Measurements from ENCODE around the gene LRBA.

LRBA gene

GRCh38 chr4:150888217-150888616 is 126.9 kb downstream of the LRBA start:
- no peak for DNase-seq (ENCODE audit: low read depth)
- TF ChIP-seq CTCF (conservative IDR thresholded peaks at IDR 0.05; ENCODE audit: low read depth, low read length): no peak
- no peak overlapping the region for H3K4me3 ChIP-seq (ENCODE audit: low read length)

GRCh38 chr4:150886597-150886996 is 128.5 kb downstream of the LRBA start:
- no peak for DNase-seq (ENCODE audit: low read depth)
- H3K4me3 ChIP-seq (ENCODE audit: low read length): no peak overlapping the region
- TF ChIP-seq CTCF (conservative IDR thresholded peaks at IDR 0.05; ENCODE audit: low read depth, low read length): no peak

DNA sequence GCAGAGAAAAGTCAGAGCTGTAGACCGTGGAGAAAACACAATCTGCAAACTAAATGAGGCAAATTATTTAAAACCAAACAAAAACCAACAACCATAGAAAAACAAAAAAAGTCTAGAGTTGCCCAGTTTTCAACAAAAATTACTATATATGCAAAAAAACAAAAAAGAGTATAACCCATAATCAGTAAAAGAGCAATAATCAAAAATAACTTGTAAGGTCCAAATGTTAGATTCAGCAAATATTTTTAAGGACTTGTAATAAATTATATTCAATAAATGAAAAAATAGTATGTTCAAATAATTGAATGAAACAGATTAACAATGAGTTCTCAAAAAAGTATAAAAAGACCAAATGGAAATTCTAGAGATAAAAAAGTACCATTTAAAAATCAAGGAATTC is 130.5 kb downstream of the LRBA start:
- no peak overlapping the region for H3K4me3 ChIP-seq (ENCODE audit: low read length)
- no peak for TF ChIP-seq CTCF (conservative IDR thresholded peaks at IDR 0.05; ENCODE audit: low read depth, low read length)
- DNase-seq (ENCODE audit: low read depth): no peak

DNA sequence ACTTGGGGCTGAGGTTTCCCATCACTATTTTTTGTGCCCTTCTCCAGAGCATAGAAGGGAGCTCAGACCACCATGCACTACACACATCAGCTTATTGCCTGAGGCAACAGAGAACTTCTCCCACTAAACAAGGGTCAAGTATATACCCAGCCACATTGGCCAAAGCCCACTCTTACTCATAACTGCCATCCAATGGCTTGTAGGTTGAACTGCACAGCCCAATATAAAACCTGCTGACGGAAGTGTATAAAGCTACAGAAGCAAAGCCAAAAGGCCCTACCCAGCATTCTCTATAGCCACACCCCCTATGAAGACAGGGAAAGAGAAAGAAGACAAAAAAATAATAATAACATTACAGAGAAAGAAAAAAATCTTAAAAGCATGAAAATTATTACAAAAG is 139.7 kb downstream of the LRBA start:
- H3K4me3 ChIP-seq (ENCODE audit: low read length): no peak overlapping the region
- TF ChIP-seq CTCF (conservative IDR thresholded peaks at IDR 0.05; ENCODE audit: low read depth, low read length): no peak

GRCh38 chr4:150874338-150875226 is 140.5 kb downstream of the LRBA start:
- DNase-seq (ENCODE audit: low read depth): no peak
- TF ChIP-seq CTCF (conservative IDR thresholded peaks at IDR 0.05; ENCODE audit: low read depth, low read length): no peak
- no peak overlapping the region for H3K4me3 ChIP-seq (ENCODE audit: low read length)

More for the DNA sequence above, 139.7 kb downstream of the LRBA start:
- DNase-seq (ENCODE audit: low read depth): no peak

DNA sequence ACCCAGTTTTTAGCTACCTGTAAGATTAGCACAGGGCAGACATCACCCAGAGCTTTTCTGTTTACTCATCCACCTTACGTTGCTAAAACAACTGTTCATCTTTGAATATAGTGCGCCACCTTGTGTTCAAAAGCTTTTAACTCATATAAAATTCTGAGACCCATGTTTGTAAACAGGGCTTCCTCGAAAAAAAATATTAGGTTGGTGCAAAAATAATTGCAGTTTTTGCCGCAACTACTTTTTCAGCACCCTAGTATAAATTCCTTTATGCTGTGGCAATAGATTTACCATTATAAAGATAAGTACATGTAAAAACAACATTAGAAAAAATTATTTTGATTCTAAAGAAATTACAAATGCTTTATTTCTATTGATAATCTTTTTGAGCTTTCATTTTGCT is 147.9 kb downstream of the LRBA start:
- peak; percentile 54 for TF ChIP-seq CTCF (conservative IDR thresholded peaks at IDR 0.05; ENCODE audit: low read depth, low read length)
- no peak overlapping the region for H3K4me3 ChIP-seq (ENCODE audit: low read length)
- DNase-seq (ENCODE audit: low read depth): peak; percentile 46

DNA sequence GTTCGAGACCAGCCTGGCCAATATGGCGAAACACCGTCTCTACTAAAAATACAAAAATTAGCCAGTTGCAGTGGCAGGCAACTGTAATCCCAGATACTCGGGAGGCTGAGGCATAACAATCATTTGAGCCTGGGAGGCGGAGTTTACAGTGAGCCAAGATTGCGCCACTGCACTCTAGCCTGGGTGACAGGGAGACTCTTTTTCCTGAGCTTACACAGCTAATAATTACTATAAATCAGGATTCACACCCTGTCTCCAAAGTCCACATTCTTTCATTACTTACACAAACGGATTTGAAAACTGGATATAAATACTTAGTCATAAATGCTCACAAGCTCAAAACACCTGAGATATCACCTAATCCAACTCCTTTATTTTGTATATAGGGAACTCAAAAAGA is 151.6 kb downstream of the LRBA start:
- no peak for TF ChIP-seq CTCF (conservative IDR thresholded peaks at IDR 0.05; ENCODE audit: low read depth, low read length)
- no peak overlapping the region for H3K4me3 ChIP-seq (ENCODE audit: low read length)
- no peak for DNase-seq (ENCODE audit: low read depth)
